ENCODE data around the gene GJD3.

DNA sequence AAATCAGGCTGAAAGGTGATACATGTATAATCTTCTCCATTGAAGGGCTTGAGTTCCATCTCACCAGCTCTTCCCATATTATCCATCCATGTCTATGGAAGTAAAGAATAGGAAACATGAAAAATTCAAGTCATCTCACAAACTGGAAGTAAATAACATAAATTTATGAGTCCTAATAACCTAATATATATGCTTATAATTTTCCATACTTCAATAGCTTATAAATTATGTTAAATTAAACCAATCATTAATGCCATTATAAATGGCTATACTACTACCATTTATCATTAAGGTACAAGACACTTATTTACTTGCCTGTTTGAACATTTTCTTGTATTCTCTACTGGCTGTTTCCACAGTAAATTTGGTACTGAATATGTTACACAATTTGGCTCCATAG is 48.3 kb upstream of the GJD3 start:
- TF ChIP-seq, protein P1, sequence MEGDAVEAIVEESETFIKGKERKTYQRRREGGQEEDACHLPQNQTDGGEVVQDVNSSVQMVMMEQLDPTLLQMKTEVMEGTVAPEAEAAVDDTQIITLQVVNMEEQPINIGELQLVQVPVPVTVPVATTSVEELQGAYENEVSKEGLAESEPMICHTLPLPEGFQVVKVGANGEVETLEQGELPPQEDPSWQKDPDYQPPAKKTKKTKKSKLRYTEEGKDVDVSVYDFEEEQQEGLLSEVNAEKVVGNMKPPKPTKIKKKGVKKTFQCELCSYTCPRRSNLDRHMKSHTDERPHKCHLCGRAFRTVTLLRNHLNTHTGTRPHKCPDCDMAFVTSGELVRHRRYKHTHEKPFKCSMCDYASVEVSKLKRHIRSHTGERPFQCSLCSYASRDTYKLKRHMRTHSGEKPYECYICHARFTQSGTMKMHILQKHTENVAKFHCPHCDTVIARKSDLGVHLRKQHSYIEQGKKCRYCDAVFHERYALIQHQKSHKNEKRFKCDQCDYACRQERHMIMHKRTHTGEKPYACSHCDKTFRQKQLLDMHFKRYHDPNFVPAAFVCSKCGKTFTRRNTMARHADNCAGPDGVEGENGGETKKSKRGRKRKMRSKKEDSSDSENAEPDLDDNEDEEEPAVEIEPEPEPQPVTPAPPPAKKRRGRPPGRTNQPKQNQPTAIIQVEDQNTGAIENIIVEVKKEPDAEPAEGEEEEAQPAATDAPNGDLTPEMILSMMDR (IDR thresholded peaks at IDR 0.05), result no peak
- TF ChIP-seq POLR2A (IDR thresholded peaks at IDR 0.05), result no peak
